OCI-LY3 (cell line): ENCODE results near the gene DNAJB13.

Source experiments
- H2AFZ ChIP-seq: fragments of 200-600, 300-600 bp; shearing (Covaris generic); 2 replicates; pipeline ENCODE4 v1.6.0; 2014; ENCODE audit warnings: antibody characterized with exemption, low read depth, low read length
- H3K27ac ChIP-seq: fragments of 200-600, 300-600 bp; sonication (generic); 2 replicates; pipeline ENCODE4 v1.5.1; 2014; ENCODE audit warnings: mild to moderate bottlenecking, low read length, moderate library complexity, mixed read lengths
- H3K27me3 ChIP-seq: fragments of 200-600, 300-600 bp; sonication (generic); 2 replicates; pipeline ENCODE4 v1.6.1; 2014; ENCODE audit warnings: low read depth, low read length, mixed read lengths
- H3K36me3 ChIP-seq: fragments of 200-600, 300-600 bp; sonication (generic); replicated peaks from 2 replicates; pipeline ENCODE3; 2014; ENCODE audit warnings: low read depth, low read length, mixed read lengths
- H3K4me1 ChIP-seq: fragments of 300-600, 200-600 bp; sonication (generic); 2 replicates; pipeline ENCODE4 v1.6.1; 2014; ENCODE audit warnings: low read length, mixed read lengths
- H3K4me2 ChIP-seq: fragments of 200-600, 300-600 bp; sonication (generic); 2 replicates; pipeline ENCODE4 v1.6.1; 2014; ENCODE audit warnings: low read length, mixed read lengths
- H3K4me3 ChIP-seq: fragments of 300-600, 200-600 bp; sonication (generic); 2 replicates; pipeline ENCODE4 v1.5.1; 2014; ENCODE audit warnings: antibody characterized with exemption, mild to moderate bottlenecking, low read length, moderate library complexity
- H3K79me2 ChIP-seq: fragments of 300-600, 200-600 bp; shearing (Covaris generic); 2 replicates; pipeline ENCODE4 v1.6.1; 2014; ENCODE audit warnings: mild to moderate bottlenecking, low read length, mixed read lengths
- H3K9ac ChIP-seq: fragments of 300-600, 200-600 bp; shearing (Covaris generic); 2 replicates; pipeline ENCODE4 v1.6.0; 2014; ENCODE audit warnings: mild to moderate bottlenecking, low read length, moderate library complexity
- H3K9me3 ChIP-seq: fragments of 200-600, 300-600 bp; shearing (Covaris generic); 2 replicates; pipeline ENCODE4 v1.6.1; 2014; ENCODE audit warnings: low read length, mixed read lengths; ENCODE audit not compliant: insufficient read depth
- H4K20me1 ChIP-seq: fragments of 200-600, 300-600 bp; sonication (generic); 2 replicates; pipeline ENCODE4 v1.6.1; 2016; ENCODE audit warnings: low read length, mixed read lengths; ENCODE audit not compliant: insufficient read depth
- EZH2phosphoT487 ChIP-seq: fragments of 200-600 bp; shearing (Covaris generic); IDR thresholded peaks from 2 replicates; pipeline ENCODE4 v1.6.1; 2018; ENCODE audit warnings: antibody characterized with exemption, mixed run types, low read depth
- TF ChIP-seq, protein P1 (sequence below): fragments of 200-600, 300-600 bp; sonication (generic); IDR thresholded peaks from 2 replicates; pipeline ENCODE4 v1.5.1; 2014; ENCODE audit warnings: antibody characterized with exemption, low read length, low read depth

DNAJB13 gene, protein sequence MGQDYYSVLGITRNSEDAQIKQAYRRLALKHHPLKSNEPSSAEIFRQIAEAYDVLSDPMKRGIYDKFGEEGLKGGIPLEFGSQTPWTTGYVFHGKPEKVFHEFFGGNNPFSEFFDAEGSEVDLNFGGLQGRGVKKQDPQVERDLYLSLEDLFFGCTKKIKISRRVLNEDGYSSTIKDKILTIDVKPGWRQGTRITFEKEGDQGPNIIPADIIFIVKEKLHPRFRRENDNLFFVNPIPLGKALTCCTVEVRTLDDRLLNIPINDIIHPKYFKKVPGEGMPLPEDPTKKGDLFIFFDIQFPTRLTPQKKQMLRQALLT

DNA sequence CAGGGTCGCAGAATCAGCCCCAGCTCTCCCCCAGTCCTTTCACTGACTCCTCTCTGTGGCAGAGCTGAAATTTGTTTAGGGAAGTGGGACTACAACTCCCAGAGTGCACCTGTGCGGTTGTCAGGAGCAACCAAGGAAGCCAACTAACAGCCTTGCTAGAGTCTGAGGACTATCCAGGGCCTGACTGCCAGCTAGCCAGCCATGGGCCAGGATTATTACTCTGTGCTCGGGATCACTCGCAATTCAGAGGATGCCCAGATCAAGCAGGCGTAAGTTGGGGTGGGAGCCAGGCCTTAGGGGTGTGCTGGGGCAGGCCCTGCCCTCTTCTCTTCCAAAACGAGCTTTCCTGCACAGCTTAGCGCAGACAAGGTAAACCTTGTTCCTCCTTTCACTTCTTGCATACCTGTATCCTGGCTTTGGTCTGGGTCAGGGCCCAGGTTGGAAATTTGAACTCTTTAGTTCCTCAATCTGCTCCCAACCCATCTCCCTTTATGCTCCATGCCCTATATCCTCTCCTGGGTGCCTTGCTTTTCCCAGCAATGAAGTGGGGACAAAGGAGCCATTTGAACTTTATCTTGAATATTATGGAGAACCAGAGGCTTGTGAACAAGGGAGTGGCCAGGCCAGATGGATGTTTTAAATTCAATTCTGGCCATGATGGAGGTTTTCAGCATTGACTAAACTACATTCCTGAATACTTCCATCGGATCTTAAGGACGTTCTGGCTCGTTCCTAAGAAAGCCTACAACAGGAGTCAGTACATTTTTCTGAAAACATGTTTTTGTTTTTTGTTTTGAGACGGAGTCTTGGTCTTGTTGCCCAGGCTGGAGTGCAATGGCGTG is at the start of gene DNAJB13:
DNAJB13 (plus strand) TSS at position 158 of the 842 bp plus-strand sequence; CDS start at position 202, 44 bp downstream.
- Histone ChIP-seq H3K4me2 (peak within 1 kb of the TSS; percentile 62), H2AFZ (no peak within 1 kb of the TSS)
- TF ChIP-seq, protein P1, sequence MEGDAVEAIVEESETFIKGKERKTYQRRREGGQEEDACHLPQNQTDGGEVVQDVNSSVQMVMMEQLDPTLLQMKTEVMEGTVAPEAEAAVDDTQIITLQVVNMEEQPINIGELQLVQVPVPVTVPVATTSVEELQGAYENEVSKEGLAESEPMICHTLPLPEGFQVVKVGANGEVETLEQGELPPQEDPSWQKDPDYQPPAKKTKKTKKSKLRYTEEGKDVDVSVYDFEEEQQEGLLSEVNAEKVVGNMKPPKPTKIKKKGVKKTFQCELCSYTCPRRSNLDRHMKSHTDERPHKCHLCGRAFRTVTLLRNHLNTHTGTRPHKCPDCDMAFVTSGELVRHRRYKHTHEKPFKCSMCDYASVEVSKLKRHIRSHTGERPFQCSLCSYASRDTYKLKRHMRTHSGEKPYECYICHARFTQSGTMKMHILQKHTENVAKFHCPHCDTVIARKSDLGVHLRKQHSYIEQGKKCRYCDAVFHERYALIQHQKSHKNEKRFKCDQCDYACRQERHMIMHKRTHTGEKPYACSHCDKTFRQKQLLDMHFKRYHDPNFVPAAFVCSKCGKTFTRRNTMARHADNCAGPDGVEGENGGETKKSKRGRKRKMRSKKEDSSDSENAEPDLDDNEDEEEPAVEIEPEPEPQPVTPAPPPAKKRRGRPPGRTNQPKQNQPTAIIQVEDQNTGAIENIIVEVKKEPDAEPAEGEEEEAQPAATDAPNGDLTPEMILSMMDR, result no peak
- no peak for TF ChIP-seq EZH2phosphoT487

DNA sequence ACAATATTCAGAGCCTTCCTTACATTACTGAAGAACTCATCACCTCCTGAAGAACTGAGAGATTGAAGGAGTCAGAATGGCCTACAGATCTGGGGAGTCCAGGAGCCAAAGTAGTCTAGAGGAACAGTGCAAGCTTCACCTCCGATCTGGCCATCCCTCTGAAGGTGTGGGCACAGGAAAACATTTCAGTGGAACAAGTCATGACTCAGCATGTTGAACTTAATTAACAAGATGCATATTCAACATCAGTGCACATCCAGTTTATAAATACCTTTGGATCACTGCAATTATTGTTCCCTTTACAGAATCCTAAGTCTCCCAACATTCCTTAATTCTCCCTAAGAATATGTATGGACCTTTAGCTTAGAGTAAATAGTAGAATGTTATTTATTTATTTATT is 48.5 kb upstream of the DNAJB13 start:
- H3K27ac ChIP-seq, result no peak overlapping the region
- H2AFZ ChIP-seq, result no peak overlapping the region
- no peaks in the 10 kb centered on the region for H3K79me2 ChIP-seq
- H3K4me3 ChIP-seq, result no peak overlapping the region
- H3K4me1 ChIP-seq, result no peaks in the 10 kb centered on the region
- H3K36me3 ChIP-seq, result peaks cover 12% of the 10 kb centered on the region
- no peak overlapping the region for H3K9ac ChIP-seq
- no peak overlapping the region for H3K4me2 ChIP-seq
- H3K9me3 ChIP-seq, result no peaks in the 10 kb centered on the region
- no peak for TF ChIP-seq EZH2phosphoT487
- TF ChIP-seq, protein P1, result no peak
- no peaks in the 10 kb centered on the region for H3K27me3 ChIP-seq
- H4K20me1 ChIP-seq, result no peaks in the 10 kb centered on the region

More for the DNA sequence above, at the start of gene DNAJB13:
- Histone ChIP-seq H4K20me1 (no peaks in the 10 kb centered on the region), H3K4me1 (peaks cover 46% of the 10 kb centered on the region), H3K4me3 (peak within 1 kb of the TSS; percentile 63), H3K27me3 (no peaks in the 10 kb centered on the region), H3K9ac (no peak within 1 kb of the TSS), H3K27ac (peak within 1 kb of the TSS; percentile 17; the same call in 1 of the 2 replicates), H3K79me2 (no peaks in the 10 kb centered on the region), H3K36me3 (no peaks in the 10 kb centered on the region), H3K9me3 (no peaks in the 10 kb centered on the region)

DNA sequence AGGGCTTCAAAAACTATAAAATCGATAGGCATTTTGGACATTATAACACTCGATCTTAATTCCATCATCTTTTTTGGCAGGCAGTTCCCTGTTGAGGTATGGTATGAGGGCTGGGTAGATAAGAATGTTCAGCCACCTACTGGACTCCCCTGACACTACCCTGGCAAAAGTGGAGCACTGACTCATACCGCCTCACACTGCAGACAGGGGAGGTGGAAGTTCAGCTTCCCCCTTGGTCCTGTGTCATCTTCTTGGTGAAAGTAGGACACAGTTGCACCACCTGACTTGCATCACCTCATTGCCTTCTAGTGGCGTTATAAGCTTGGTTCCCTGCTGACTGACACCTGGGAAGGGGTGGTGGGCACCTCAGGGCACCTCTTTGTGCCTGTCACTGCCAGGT is 43.6 kb upstream of the DNAJB13 start:
- Histone ChIP-seq H3K4me1 (no peaks in the 10 kb centered on the region), H3K9me3 (no peaks in the 10 kb centered on the region), H3K27me3 (no peaks in the 10 kb centered on the region), H4K20me1 (no peaks in the 10 kb centered on the region), H3K36me3 (peaks cover 15% of the 10 kb centered on the region), H3K4me2 (no peak overlapping the region), H3K4me3 (no peak overlapping the region), H2AFZ (no peak overlapping the region), H3K27ac (no peak overlapping the region), H3K9ac (no peak overlapping the region), H3K79me2 (no peaks in the 10 kb centered on the region)
- TF ChIP-seq, protein P1, result no peak

DNA sequence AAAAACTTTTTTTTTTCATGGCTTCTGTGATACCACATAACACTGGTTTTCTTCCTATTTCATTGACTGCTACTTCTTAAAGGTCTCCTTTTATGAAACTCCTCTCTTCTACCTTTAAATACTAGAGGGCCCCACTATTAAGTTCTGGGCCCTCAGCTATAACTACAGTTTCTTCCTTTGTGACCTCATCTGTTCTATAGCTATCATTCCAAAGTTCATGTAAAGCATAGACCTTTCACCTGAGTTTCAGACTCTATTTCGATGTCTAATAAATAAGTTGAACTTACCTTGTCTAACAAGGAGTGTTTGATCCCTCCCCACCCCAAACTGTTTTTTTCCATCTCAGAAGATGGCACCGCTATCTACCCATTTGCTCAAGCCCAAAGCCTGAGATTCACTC is 38.8 kb upstream of the DNAJB13 start:
- no peaks in the 10 kb centered on the region for H3K4me1 ChIP-seq
- H4K20me1 ChIP-seq, result no peaks in the 10 kb centered on the region
- no peak overlapping the region for H3K4me2 ChIP-seq
- TF ChIP-seq, protein P1, result no peak
- TF ChIP-seq EZH2phosphoT487, result no peak
- H3K4me3 ChIP-seq, result no peak overlapping the region
- no peaks in the 10 kb centered on the region for H3K79me2 ChIP-seq
- peaks cover 20% of the 10 kb centered on the region for H3K36me3 ChIP-seq
- no peak overlapping the region for H3K9ac ChIP-seq
- no peaks in the 10 kb centered on the region for H3K9me3 ChIP-seq
- no peaks in the 10 kb centered on the region for H3K27me3 ChIP-seq
- H2AFZ ChIP-seq, result no peak overlapping the region
- H3K27ac ChIP-seq, result no peak overlapping the region
